ENCODE data around the gene MANSC4. TPM values are rescaled to one million over a fixed set of nuclear protein-coding genes. Genes with fewer than 3 reads are reported as not detected.
"Not testable (repeated sequence)": the region's sequence is repeated elsewhere in the genome, so short reads cannot be mapped to it uniquely, and the experiment has no call there.

The MANSC4 gene
- polyA plus RNA-seq, 1 donor, result 0.19 TPM

DNA sequence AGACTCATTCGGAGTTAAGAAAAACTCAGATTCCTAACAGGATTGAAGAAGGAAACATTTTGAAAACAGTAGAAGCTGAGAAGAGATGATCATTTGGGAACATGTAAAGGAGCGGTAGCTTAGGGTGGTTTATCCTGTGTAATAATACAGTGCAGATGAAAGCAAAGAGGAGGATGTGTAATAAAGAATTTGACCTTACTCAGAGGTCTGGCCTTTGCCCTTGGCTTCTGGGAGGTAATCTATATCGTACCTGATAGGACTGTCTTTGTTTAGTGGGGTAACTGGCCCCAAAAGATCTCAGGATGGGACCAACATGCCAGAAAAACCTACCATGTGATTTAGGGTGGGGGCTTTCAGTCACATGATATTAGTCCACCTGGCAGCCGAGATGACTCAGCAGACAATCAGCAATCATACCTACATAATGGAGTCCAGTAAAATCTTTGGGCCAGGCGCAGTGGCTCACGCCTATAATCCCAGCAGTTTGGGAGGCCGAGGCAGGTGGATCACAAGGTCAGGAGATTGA lies 23.3 kb downstream of the MANSC4 start:
- H3K27ac ChIP-seq (ENCODE audit: low read length), result peak overlapping the region; percentile 30
- WGBS (ENCODE audit: insufficient coverage, low lambda C conversion rate), result 78% methylated on average over 1 of the region's 7 CpGs
- H3K4me1 ChIP-seq (ENCODE audit: control insufficient read depth, insufficient read depth, low read length), result peaks cover 9% of the 10 kb centered on the region
- no peaks in the 10 kb centered on the region for H3K9me3 ChIP-seq (ENCODE audit: control insufficient read depth, low read depth, low read length)
- DNase-seq, result peak in 1 of 2 donors; percentile 68
- H3K4me3 ChIP-seq (ENCODE audit: low read length), result no peak overlapping the region
- peaks cover 5% of the 10 kb centered on the region for H3K36me3 ChIP-seq (ENCODE audit: control insufficient read depth, insufficient read depth, low read length)
- H3K27me3 ChIP-seq (ENCODE audit: control insufficient read depth, insufficient read depth, low read length), result no peaks in the 10 kb centered on the region

DNA sequence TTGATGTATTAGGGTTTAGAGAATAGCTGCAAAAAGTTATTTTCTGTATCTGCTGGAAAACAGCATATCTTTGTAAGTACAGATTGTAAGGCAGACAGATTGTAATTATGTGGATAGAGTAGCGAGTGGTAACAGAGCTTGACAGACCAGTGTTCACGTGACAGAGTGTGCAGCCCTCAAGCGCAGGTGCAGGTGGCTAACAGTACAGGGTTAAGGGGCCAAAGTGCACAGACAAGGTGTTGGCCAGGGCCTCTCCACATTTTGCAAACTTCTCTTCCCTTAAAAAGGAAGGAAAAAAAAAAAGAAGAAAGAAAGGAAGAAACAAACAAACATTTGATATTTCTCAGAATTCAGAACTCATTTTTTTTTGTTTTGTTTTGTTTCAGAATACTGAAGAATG lies 25.2 kb downstream of the MANSC4 start:
- H3K27ac ChIP-seq (ENCODE audit: low read length), result peak overlapping the region; percentile 54
- peak; percentile 80 to 87 for DNase-seq
- peaks cover 9% of the 10 kb centered on the region for H3K4me1 ChIP-seq (ENCODE audit: control insufficient read depth, insufficient read depth, low read length)
- H3K9me3 ChIP-seq (ENCODE audit: control insufficient read depth, low read depth, low read length), result no peaks in the 10 kb centered on the region
- WGBS (ENCODE audit: insufficient coverage, low lambda C conversion rate), result no CpG with 5 or more reads among the region's 3 CpGs
- no peak overlapping the region for H3K4me3 ChIP-seq (ENCODE audit: low read length)
- H3K36me3 ChIP-seq (ENCODE audit: control insufficient read depth, insufficient read depth, low read length), result peaks cover 5% of the 10 kb centered on the region
- H3K27me3 ChIP-seq (ENCODE audit: control insufficient read depth, insufficient read depth, low read length), result no peaks in the 10 kb centered on the region

DNA sequence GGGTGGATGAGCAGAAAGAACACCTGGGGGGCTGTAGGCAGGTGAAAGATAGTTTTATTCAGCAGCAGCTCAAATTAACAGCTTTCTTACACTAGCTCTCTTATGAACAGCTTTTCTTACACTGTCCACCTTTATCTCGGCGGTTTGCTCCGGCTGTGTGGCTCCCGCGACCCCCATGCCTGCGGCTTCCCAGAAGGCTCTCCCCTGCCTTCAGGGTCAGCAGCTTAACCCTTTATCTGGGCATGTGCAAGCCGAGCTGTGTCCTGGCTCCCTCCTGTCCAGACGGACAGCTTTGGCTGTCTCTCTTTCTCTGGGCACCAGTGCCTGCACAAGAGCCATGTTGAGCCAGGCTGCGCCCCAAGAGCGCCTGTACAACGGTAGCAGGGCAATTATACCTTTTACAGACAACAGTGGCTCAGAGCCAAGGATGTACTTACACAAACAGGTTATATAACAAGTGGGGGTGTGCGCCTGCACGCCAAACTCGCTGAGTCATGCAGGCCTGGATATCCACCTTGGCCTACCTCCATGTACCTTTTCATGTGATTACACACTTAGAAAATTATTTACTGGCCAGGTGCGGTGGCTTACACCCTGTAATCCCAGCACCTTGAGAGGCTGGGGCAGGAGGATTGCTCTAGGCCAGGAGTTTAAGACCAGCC lies 28.5 kb downstream of the MANSC4 start:
- peaks cover 9% of the 10 kb centered on the region for H3K4me1 ChIP-seq (ENCODE audit: control insufficient read depth, insufficient read depth, low read length)
- no peaks in the 10 kb centered on the region for H3K27me3 ChIP-seq (ENCODE audit: control insufficient read depth, insufficient read depth, low read length)
- no peaks in the 10 kb centered on the region for H3K9me3 ChIP-seq (ENCODE audit: control insufficient read depth, low read depth, low read length)
- no peak overlapping the region for H3K4me3 ChIP-seq (ENCODE audit: low read length)
- peak; percentile 50 to 73 for DNase-seq
- H3K36me3 ChIP-seq (ENCODE audit: control insufficient read depth, insufficient read depth, low read length), result peaks cover 5% of the 10 kb centered on the region
- WGBS (ENCODE audit: insufficient coverage, low lambda C conversion rate), result no CpG with 5 or more reads among the region's 15 CpGs
- no peak overlapping the region for H3K27ac ChIP-seq (ENCODE audit: low read length)

DNA sequence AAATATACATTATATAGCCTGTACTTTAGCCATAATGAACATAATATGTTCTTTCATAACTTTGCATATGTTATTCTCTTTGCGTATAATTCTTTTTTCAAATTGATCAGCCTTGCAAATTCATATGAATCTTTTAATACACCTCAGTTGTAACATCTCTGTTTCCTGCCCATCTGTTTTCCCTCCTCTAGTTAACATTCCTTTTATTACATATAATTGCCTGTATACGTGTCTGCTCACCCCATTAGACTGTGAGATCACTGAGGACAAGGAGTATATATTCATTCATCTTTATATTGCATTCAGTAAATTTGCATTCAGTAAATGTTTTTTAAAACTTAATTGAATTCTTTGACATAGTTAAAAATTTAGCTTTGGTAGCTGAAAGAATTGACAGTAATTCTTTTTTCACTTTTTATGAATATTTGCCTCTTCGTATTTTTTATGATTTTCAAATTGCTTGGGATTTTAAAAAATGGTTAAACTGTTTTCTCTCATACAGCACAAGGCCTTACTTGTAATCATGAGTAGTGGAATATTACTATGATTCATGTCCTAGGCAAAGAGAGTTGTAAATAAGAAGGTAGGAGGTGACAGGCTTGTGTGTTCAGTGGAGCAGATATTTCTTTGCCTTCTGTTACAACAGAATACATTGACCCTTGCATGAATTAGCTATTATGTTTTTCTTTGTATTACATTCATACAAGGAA lies 32.8 kb downstream of the MANSC4 start:
- DNase-seq, result no peak

DNA sequence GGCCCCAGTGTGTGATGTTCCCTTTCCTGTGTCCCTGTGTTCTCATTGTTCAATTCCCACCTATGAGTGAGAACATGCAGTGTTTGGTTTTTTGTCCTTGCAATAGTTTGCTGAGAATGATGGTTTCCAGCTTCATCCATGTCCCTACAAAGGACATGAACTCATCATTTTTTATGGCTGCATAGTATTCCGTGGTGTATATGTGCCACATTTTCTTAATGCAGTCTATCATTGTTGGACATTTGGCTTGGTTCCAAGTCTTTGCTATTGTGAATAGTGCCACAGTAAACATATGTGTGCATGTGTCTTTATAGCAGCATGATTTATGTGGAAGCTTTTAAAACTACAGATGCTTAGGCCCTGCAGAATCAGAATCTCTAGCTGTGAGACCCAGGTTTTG lies 34.3 kb downstream of the MANSC4 start:
- H3K4me1 ChIP-seq (ENCODE audit: control insufficient read depth, insufficient read depth, low read length); H3K9me3 ChIP-seq (ENCODE audit: control insufficient read depth, low read depth, low read length); H3K27ac ChIP-seq (ENCODE audit: low read length); H3K27me3 ChIP-seq (ENCODE audit: control insufficient read depth, insufficient read depth, low read length); DNase-seq; H3K4me3 ChIP-seq (ENCODE audit: low read length): not testable (repeated sequence)
- WGBS (ENCODE audit: insufficient coverage, low lambda C conversion rate), result no CpG with 5 or more reads among the region's 1 CpG
- H3K36me3 ChIP-seq (ENCODE audit: control insufficient read depth, insufficient read depth, low read length), result peaks cover 14% of the 10 kb centered on the region

More for the DNA sequence above, 32.8 kb downstream of the MANSC4 start:
- H3K27ac ChIP-seq (ENCODE audit: low read length), result no peak overlapping the region
- H3K4me1 ChIP-seq (ENCODE audit: control insufficient read depth, insufficient read depth, low read length), result no peaks in the 10 kb centered on the region
- no peaks in the 10 kb centered on the region for H3K9me3 ChIP-seq (ENCODE audit: control insufficient read depth, low read depth, low read length)
- H3K36me3 ChIP-seq (ENCODE audit: control insufficient read depth, insufficient read depth, low read length), result peaks cover 14% of the 10 kb centered on the region
- H3K4me3 ChIP-seq (ENCODE audit: low read length), result no peak overlapping the region
- 83% methylated on average over 3 of the region's 3 CpGs for WGBS (ENCODE audit: insufficient coverage, low lambda C conversion rate)
- no peaks in the 10 kb centered on the region for H3K27me3 ChIP-seq (ENCODE audit: control insufficient read depth, insufficient read depth, low read length)

DNA sequence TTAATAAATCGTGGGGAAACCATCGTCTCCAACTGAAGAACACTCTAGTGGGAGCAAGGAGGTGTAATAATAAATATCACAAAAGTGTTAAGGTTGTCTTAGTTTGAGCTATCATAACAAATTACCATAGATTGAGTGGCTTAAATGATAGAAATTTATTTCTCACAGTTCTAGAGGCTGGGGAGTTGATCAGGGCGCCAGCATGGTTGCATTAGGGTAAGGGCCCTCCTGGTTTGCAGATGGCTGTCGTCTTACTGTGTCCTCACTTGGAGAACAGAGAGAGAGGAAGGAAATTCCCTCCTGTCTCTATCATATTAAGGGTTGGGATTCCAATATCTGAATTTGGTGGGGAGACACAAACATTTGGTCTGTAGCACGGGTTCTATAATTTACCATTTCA lies 36.4 kb downstream of the MANSC4 start:
- DNase-seq, result no peak
- Histone ChIP-seq H3K9me3 (ENCODE audit: control insufficient read depth, low read depth, low read length) (no peaks in the 10 kb centered on the region), H3K27ac (ENCODE audit: low read length) (no peak overlapping the region), H3K4me3 (ENCODE audit: low read length) (no peak overlapping the region), H3K27me3 (ENCODE audit: control insufficient read depth, insufficient read depth, low read length) (no peaks in the 10 kb centered on the region), H3K36me3 (ENCODE audit: control insufficient read depth, insufficient read depth, low read length) (peaks cover 26% of the 10 kb centered on the region), H3K4me1 (ENCODE audit: control insufficient read depth, insufficient read depth, low read length) (no peaks in the 10 kb centered on the region)
- 88% methylated on average over 1 of the region's 5 CpGs for WGBS (ENCODE audit: insufficient coverage, low lambda C conversion rate)

DNA sequence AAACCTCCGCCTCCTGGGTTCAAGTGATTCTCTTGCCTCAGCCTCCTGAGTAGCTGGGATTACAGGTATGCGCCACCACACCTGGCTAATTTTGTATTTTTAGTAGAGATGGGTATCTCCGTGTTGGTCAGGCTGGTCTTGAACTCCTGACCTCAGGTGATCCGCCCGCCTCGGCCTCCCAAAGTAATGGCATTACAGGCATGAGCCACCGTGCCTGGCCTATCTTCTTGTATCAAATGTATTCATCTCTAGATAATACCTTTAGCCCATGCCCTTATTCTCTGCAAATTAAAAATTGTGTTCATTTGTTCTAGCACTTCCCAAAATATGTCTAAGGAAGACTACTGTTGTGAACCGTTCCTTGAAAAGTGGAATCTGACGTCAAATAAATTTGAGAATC lies 45.7 kb downstream of the MANSC4 start:
- not testable (repeated sequence) for H3K27me3 ChIP-seq (ENCODE audit: control insufficient read depth, insufficient read depth, low read length); DNase-seq; H3K4me1 ChIP-seq (ENCODE audit: control insufficient read depth, insufficient read depth, low read length); H3K4me3 ChIP-seq (ENCODE audit: low read length); H3K9me3 ChIP-seq (ENCODE audit: control insufficient read depth, low read depth, low read length); H3K27ac ChIP-seq (ENCODE audit: low read length)
- H3K36me3 ChIP-seq (ENCODE audit: control insufficient read depth, insufficient read depth, low read length), result peaks cover 23% of the 10 kb centered on the region
- no CpG with 5 or more reads among the region's 9 CpGs for WGBS (ENCODE audit: insufficient coverage, low lambda C conversion rate)

DNA sequence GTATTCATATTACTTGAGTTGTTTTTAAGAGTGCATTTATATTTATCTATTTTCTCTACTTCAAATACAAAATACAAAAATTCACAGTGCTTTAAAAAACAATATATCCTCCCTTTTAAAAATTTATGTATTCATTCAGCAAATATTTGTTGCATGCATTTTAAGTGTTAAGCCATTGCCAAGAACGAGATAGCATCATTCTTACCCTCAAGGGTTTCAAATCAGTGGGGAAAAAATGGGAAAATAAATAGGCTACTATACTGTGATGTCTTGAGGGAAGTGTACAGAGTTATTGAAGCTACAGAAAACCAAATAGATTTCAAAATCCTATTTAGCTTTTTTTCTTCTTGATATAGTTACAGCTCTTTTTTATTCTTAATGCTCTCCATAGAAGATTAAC lies 46.2 kb downstream of the MANSC4 start:
- Histone ChIP-seq H3K27me3 (ENCODE audit: control insufficient read depth, insufficient read depth, low read length) (no peaks in the 10 kb centered on the region), H3K27ac (ENCODE audit: low read length) (no peak overlapping the region), H3K9me3 (ENCODE audit: control insufficient read depth, low read depth, low read length) (no peaks in the 10 kb centered on the region), H3K36me3 (ENCODE audit: control insufficient read depth, insufficient read depth, low read length) (peaks cover 23% of the 10 kb centered on the region), H3K4me3 (ENCODE audit: low read length) (no peak overlapping the region), H3K4me1 (ENCODE audit: control insufficient read depth, insufficient read depth, low read length) (no peaks in the 10 kb centered on the region)
- WGBS (ENCODE audit: insufficient coverage, low lambda C conversion rate), result 80% methylated on average over 1 of the region's 1 CpG
- no peak for DNase-seq

DNA sequence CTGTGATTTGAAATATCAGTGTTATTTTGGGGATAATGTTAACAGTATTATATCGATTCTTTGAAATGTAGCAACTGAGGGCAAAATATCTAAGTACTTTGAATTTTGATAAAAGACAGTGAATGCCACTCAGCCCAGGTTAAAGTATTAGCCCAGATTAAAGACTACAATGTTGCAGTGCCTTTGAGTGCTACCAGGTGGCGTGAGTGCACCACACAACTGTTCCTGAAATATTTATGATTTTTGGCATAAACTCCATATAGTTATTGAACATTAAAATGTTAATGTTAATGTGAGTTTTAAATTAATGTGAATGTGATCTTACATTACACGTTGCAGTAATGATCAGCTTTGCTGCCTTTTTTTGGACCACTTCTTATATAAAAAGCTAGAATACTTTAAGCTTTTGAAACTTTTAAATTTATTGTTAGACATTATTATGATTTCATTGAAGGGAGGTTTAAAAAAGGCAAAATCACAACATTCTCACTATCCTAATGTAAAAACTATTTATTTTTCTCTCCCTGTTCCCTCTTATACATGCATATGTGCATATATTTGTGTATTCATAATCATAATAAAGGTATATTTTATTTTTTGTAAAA lies 46.9 kb downstream of the MANSC4 start:
- H3K27me3 ChIP-seq (ENCODE audit: control insufficient read depth, insufficient read depth, low read length), result no peaks in the 10 kb centered on the region
- H3K4me3 ChIP-seq (ENCODE audit: low read length), result no peak overlapping the region
- no peaks in the 10 kb centered on the region for H3K9me3 ChIP-seq (ENCODE audit: control insufficient read depth, low read depth, low read length)
- H3K4me1 ChIP-seq (ENCODE audit: control insufficient read depth, insufficient read depth, low read length), result no peaks in the 10 kb centered on the region
- no peak overlapping the region for H3K27ac ChIP-seq (ENCODE audit: low read length)
- no peak for DNase-seq
- peaks cover 22% of the 10 kb centered on the region for H3K36me3 ChIP-seq (ENCODE audit: control insufficient read depth, insufficient read depth, low read length)
- WGBS (ENCODE audit: insufficient coverage, low lambda C conversion rate), result 31% methylated on average over 2 of the region's 3 CpGs

DNA sequence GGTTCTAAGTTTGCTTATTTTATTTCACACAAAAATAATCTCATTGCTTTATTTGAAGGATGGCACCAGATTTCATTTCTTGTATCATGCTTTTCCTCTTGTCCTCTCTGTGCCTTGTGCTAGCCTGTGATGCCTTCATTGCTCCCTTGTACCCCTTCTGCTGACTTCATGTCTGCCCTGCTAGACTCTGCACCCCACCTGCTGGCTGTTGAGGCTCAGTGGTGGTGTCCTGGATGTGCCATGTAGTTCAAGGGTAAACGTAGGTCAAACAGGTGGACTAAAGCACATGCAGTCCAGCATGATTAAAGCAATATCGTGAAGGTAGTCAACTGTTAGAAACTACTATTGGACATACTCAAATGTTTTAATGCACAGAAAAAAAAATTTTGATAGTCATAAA lies 47.8 kb downstream of the MANSC4 start:
- 100% methylated on average over 1 of the region's 2 CpGs for WGBS (ENCODE audit: insufficient coverage, low lambda C conversion rate)

More for the DNA sequence above, 47.8 kb downstream of the MANSC4 start:
- H3K27me3 ChIP-seq (ENCODE audit: control insufficient read depth, insufficient read depth, low read length), result no peaks in the 10 kb centered on the region
- H3K4me3 ChIP-seq (ENCODE audit: low read length), result no peak overlapping the region
- H3K9me3 ChIP-seq (ENCODE audit: control insufficient read depth, low read depth, low read length), result no peaks in the 10 kb centered on the region
- H3K36me3 ChIP-seq (ENCODE audit: control insufficient read depth, insufficient read depth, low read length), result peaks cover 24% of the 10 kb centered on the region
- no peak for DNase-seq
- H3K27ac ChIP-seq (ENCODE audit: low read length), result no peak overlapping the region
- H3K4me1 ChIP-seq (ENCODE audit: control insufficient read depth, insufficient read depth, low read length), result no peaks in the 10 kb centered on the region

Measured in large intestine (tissue), 3 donors.